H9 (cell line): Measurements from ENCODE around the gene JAML. TPM values are rescaled to one million over a fixed set of nuclear protein-coding genes. Genes with fewer than 3 reads are reported as not detected.

ENCODE experiments used
- DNase-seq: peaks from one replicate; pipeline ENCODE4 v3.0.0-alpha.2; 2017
- H2AFZ ChIP-seq: one replicate; pipeline ENCODE4 v1.6.1; 2013; ENCODE audit warnings: mild to moderate bottlenecking, low read length, control low read depth, moderate library complexity
- H2AK5ac ChIP-seq: 2 replicates; pipeline ENCODE4 v1.6.1; 2013; ENCODE audit warnings: low read length, control low read depth, mixed read lengths; ENCODE audit not compliant: insufficient read length
- H2BK120ac ChIP-seq: one replicate; pipeline ENCODE4 v1.6.1; 2013; ENCODE audit warnings: low read depth, mild to moderate bottlenecking, low read length, control low read depth, inconsistent platforms; ENCODE audit not compliant: poor library complexity, severe bottlenecking
- H2BK12ac ChIP-seq: 2 replicates; pipeline ENCODE4 v1.6.1; 2013; ENCODE audit warnings: low read length, control low read depth, mixed read lengths, low read depth; ENCODE audit not compliant: insufficient read length
- H2BK15ac ChIP-seq: 2 replicates; pipeline ENCODE4 v1.6.1; 2013; ENCODE audit warnings: low read depth, low read length, control low read depth
- H2BK20ac ChIP-seq: one replicate; pipeline ENCODE4 v1.6.1; 2013; ENCODE audit warnings: low read depth, mild to moderate bottlenecking, low read length, control low read depth, inconsistent platforms; ENCODE audit not compliant: poor library complexity, severe bottlenecking
- H2BK5ac ChIP-seq: 2 replicates; pipeline ENCODE4 v1.6.1; 2013; ENCODE audit warnings: low read length, control low read depth, mixed read lengths; ENCODE audit not compliant: insufficient read length
- H3K14ac ChIP-seq: 2 replicates; pipeline ENCODE4 v1.6.1; 2013; ENCODE audit warnings: low read length, control low read depth; ENCODE audit not compliant: insufficient read depth
- H3K18ac ChIP-seq: 2 replicates; pipeline ENCODE4 v1.6.1; 2013; ENCODE audit warnings: low read depth, mild to moderate bottlenecking, mixed read lengths, low read length, control low read depth; ENCODE audit not compliant: insufficient read length
- H3K23ac ChIP-seq: 2 replicates; pipeline ENCODE4 v1.6.1; 2013; ENCODE audit warnings: low read length, control low read depth, mixed read lengths, low read depth; ENCODE audit not compliant: insufficient read length
- H3K23me2 ChIP-seq: 2 replicates; pipeline ENCODE4 v1.6.1; 2013; ENCODE audit warnings: low read depth, mild to moderate bottlenecking, mixed read lengths, low read length, control low read depth; ENCODE audit not compliant: insufficient read length, poor library complexity, severe bottlenecking
- H3K27ac ChIP-seq: 2 replicates; pipeline ENCODE4 v1.5.1; 2013; ENCODE audit warnings: low read length, control low read depth, mixed read lengths, low read depth; ENCODE audit not compliant: insufficient read length
- H3K27me3 ChIP-seq: 2 replicates; pipeline ENCODE4 v1.6.1; 2013; ENCODE audit warnings: low read length, control low read depth, inconsistent platforms; ENCODE audit not compliant: insufficient read depth
- H3K4ac ChIP-seq: 2 replicates; pipeline ENCODE4 v1.6.1; 2013; ENCODE audit warnings: low read depth, mild to moderate bottlenecking, control low read depth, inconsistent platforms, low read length, moderate library complexity
- H3K4me1 ChIP-seq: 2 replicates; pipeline ENCODE4 v1.6.1; 2013; ENCODE audit warnings: low read length, control low read depth, inconsistent platforms; ENCODE audit not compliant: insufficient read depth
- H3K4me2 ChIP-seq: 2 replicates; pipeline ENCODE4 v1.6.1; 2013; ENCODE audit warnings: low read length, control low read depth, mixed read lengths; ENCODE audit not compliant: insufficient read length, insufficient read depth
- H3K56ac ChIP-seq: 2 replicates; pipeline ENCODE4 v1.6.1; 2013; ENCODE audit warnings: low read depth, mild to moderate bottlenecking, mixed read lengths, low read length, control low read depth; ENCODE audit not compliant: insufficient read length
- H3K79me1 ChIP-seq: 2 replicates; pipeline ENCODE4 v1.6.1; 2013; ENCODE audit warnings: low read depth, mild to moderate bottlenecking, moderate library complexity, low read length, control low read depth, inconsistent platforms; ENCODE audit not compliant: insufficient read depth, poor library complexity, severe bottlenecking
- H3K79me2 ChIP-seq: 2 replicates; pipeline ENCODE4 v1.6.1; 2013; ENCODE audit warnings: low read length, control low read depth, inconsistent platforms; ENCODE audit not compliant: insufficient read depth
- H3K9ac ChIP-seq: 2 replicates; pipeline ENCODE4 v1.6.1; 2013; ENCODE audit warnings: low read length, control low read depth, mixed read lengths; ENCODE audit not compliant: insufficient read length; ENCODE audit errors: extremely low read depth
- H3K9me3 ChIP-seq: one replicate; pipeline ENCODE4 v1.6.1; 2013; ENCODE audit warnings: low read depth, low read length, inconsistent platforms; ENCODE audit not compliant: control insufficient read depth
- H3T11ph ChIP-seq: one replicate; pipeline ENCODE4 v1.6.1; 2013; ENCODE audit warnings: mild to moderate bottlenecking, low read length, control low read depth, inconsistent platforms
- H4K20me1 ChIP-seq: one replicate; pipeline ENCODE4 v1.6.1; 2013; ENCODE audit not compliant: control insufficient read depth, insufficient read length, insufficient read depth
- H4K5ac ChIP-seq: 2 replicates; pipeline ENCODE4 v1.6.1; 2013; ENCODE audit warnings: low read depth, mild to moderate bottlenecking, mixed read lengths, low read length, control low read depth; ENCODE audit not compliant: insufficient read length
- H4K8ac ChIP-seq: replicated peaks from 2 replicates; pipeline ENCODE4 v1.6.1; 2013; ENCODE audit warnings: low read length, control low read depth, mixed read lengths, low read depth; ENCODE audit not compliant: insufficient read length
- H4K91ac ChIP-seq: 2 replicates; pipeline ENCODE4 v1.6.1; 2013; ENCODE audit warnings: low read depth, mild to moderate bottlenecking, moderate library complexity, mixed read lengths, low read length, control low read depth; ENCODE audit not compliant: insufficient read length
- H3K27ac Mint-ChIP-seq, 3 experiments: 2 replicates in 2 of 3; 3 replicates in 1 of 3; pipeline ENCODE4 v1.8.0; 2020 to 2021; ENCODE audit warnings: mixed read lengths in 3 of 3, mild to moderate bottlenecking in 1 of 3, moderate library complexity in 1 of 3
- H3K27me3 Mint-ChIP-seq: 2 replicates; pipeline ENCODE4 v1.8.0; 2021; ENCODE audit warnings: low read depth, mild to moderate bottlenecking, moderate library complexity, mixed read lengths
- H3K36me3 Mint-ChIP-seq, 3 experiments: 2 replicates in 2 of 3; 3 replicates in 1 of 3; pipeline ENCODE4 v1.8.0; 2020 to 2021; ENCODE audit warnings: low read depth in 3 of 3, mixed read lengths in 3 of 3; ENCODE audit not compliant: insufficient read depth in 1 of 3
- H3K4me1 Mint-ChIP-seq, 2 experiments: 2 replicates each; pipeline ENCODE4 v1.8.0; 2020; ENCODE audit warnings: mixed read lengths in 2 of 2
- H3K4me3 Mint-ChIP-seq, 2 experiments: 2 replicates in 1 of 2; 3 replicates in 1 of 2; pipeline ENCODE4 v1.8.0; 2020 to 2021; ENCODE audit warnings: mild to moderate bottlenecking in 2 of 2, mixed read lengths in 2 of 2, moderate library complexity in 1 of 2
- H3K9me3 Mint-ChIP-seq, 2 experiments: 2 replicates in 1 of 2; 3 replicates in 1 of 2; pipeline ENCODE4 v1.8.0; 2020; ENCODE audit warnings: mild to moderate bottlenecking in 2 of 2, mixed read lengths in 2 of 2, moderate library complexity in 1 of 2
- CTCF ChIP-seq: fragments of 200-600 bp; sonication (generic); conservative IDR thresholded peaks from 3 replicates; pipeline ENCODE4 v1.8.0; 2021; ENCODE audit warnings: antibody characterized with exemption, mild to moderate bottlenecking
- WGBS: extraction: QIAGEN DNeasy Blood & Tissue Kit; methylation state at CpG from one replicate; pipeline ENCODE4 v1.1.7; 2013; ENCODE audit warnings: missing lambda C conversion rate, low lambda C conversion rate, mixed read lengths; ENCODE audit not compliant: insufficient read length; ENCODE audit errors: extremely low coverage; 5-methylcytosine and 5-hydroxymethylcytosine counted together
- total RNA-seq: library from RNA; stranded (reverse); gene quantifications from 2 replicates; pipeline ENCODE4 v1.2.1, GENCODE V29; 2021

The JAML gene
- total RNA-seq, 1 experiment from 2014 or later: 0.48 TPM

GRCh38 chr11:118201966-118202365, 22.8 kb downstream of the JAML start:
- H2AK5ac ChIP-seq: no peak overlapping the region
- no peak overlapping the region for H3K4me3 Mint-ChIP-seq
- no peaks in the 10 kb centered on the region for H3K23me2 ChIP-seq

More at GRCh38 chr11:118201966-118202365, 22.8 kb downstream of the JAML start:
- H3K18ac ChIP-seq: no peak overlapping the region
- no peak overlapping the region for H3K14ac ChIP-seq
- H4K20me1 ChIP-seq: no peaks in the 10 kb centered on the region
- H2BK120ac ChIP-seq: no peak overlapping the region
- Mint-ChIP-seq H3K27ac (no peak overlapping the region), H3K27me3 (peaks cover 7% of the 10 kb centered on the region), H3K9me3 (no peaks in the 10 kb centered on the region), H3K4me1 (peaks cover 22 to 23% of the 10 kb centered on the region in 2 experiments), H3K36me3 (no peaks in the 10 kb centered on the region)
- no peak overlapping the region for H4K91ac ChIP-seq
- no peak overlapping the region for H3T11ph ChIP-seq
- no peak overlapping the region for H3K56ac ChIP-seq
- no peaks in the 10 kb centered on the region for H3K79me2 ChIP-seq
- H3K27ac ChIP-seq: no peak overlapping the region
- H3K9ac ChIP-seq: no peak overlapping the region
- no peak for DNase-seq
- no peak overlapping the region for H4K5ac ChIP-seq
- H3K4ac ChIP-seq: no peak overlapping the region
- no peaks in the 10 kb centered on the region for H3K27me3 ChIP-seq
- H3K4me2 ChIP-seq: no peak overlapping the region
- H3K4me1 ChIP-seq: 0 out of 2 replicates have a peak, but pooled peaks cover 2% of the 10 kb centered on the region
- no peaks in the 10 kb centered on the region for H3K79me1 ChIP-seq
- no peak for TF ChIP-seq CTCF
- H4K8ac ChIP-seq: no peak overlapping the region
- WGBS: no CpG with 5 or more reads among the region's 2 CpGs
- no peak overlapping the region for H2BK15ac ChIP-seq
- H3K9me3 ChIP-seq: no peaks in the 10 kb centered on the region
- H2AFZ ChIP-seq: no peak overlapping the region
- H3K23ac ChIP-seq: no peak overlapping the region
- H2BK5ac ChIP-seq: no peak overlapping the region
- H2BK20ac ChIP-seq: no peak overlapping the region
- no peak overlapping the region for H2BK12ac ChIP-seq
